ENCODE data around the gene PIGW.

The PIGW gene

DNA sequence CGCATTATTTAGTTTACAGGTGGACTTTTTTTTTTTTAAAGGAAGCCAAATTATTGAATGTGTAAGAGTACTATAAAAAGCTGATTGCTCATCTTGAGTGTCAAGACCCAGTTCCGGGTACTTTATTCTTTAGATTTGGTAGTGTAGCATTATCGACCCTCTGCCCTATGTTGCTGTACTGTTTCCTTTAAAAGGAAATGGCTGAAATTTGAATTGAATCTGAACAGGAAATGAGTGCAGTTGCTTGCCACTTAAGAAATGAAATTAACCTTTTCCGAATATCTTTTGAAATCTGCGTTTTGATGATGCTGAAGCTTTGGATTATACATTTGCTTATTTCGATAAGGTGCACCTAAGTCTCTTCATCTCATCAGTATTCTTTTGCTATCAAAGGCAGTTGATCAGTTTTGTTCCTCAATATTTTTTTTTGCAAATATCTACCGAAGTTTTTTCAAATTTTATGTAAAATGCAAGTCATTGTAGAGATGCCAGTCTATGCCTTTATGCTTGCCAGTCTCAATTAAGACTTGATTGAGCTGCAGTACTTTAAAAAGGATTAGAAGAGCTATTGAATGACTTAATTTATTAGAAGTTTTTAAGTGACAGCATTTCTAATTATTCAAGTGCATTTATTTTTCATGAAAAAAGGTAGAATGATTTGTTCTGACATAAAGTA lies 11.8 kb downstream of the PIGW start:
- DNase-seq = no peak

DNA sequence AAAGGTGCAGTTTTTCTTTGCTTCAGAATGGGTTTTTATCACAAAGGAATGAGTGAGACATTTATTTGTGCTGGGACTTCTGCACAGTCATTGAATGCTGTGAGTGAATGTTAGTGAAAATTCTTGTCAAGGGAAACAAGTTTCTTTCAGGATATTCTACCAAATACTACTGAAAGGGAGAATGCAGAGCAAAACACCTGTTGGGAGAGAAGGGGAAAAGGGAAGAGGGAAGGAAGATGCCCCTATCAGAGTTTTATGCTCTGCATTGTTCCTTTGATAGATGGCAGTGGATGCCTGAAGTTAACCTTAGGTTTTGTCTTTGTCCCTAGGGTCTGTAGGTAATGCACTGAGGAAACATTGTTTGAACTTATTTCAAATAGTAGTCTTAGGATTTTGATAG lies 13.0 kb downstream of the PIGW start:
- DNase-seq = no peak

- DNase-seq = no peak
Measured at GRCh38 chr17:36550491-36551417, 16.0 kb downstream of the PIGW start.

DNA sequence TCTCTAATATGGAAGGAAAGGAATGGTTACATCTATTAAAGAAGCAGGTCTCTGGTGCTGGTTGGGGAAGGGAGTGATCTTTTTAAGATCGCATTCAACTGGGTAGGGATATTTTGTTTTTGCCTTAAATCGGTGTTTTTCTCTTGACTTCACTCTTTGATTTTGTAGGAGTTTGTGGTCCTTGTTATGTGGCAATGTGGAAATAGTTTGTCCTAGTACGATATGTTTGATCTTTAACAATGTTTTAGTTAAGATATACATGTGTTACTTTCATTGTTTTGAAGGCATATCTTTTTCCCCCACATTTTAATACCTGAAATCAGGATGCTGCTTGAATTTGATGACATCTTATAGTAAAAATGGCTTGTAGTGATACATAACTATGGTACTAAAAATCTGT lies 18.7 kb downstream of the PIGW start:
- no peak for DNase-seq

- no peak for DNase-seq
Measured at GRCh38 chr17:36566081-36566480, 31.3 kb downstream of the PIGW start.

DNA sequence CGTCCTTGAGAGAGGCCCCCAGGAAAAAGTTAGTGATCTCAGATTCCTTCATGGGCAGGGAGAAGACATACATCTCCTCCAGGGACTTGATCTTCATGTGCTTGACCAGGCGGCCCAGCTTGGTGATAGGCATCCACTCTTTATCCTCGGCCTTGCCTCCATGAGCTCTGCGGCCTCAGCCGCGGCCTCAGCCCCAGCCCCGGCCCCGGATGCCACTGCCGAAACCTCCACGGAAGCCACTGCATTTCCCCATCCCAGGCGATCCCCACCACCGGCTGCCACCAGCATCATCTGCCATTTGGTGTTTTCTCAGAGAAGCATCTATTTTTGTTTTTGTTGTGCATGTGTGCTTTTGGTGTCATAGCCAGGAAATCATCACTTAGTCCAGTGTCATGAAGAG lies 40.2 kb downstream of the PIGW start:
- no peak for DNase-seq

- no peak for DNase-seq
Measured at GRCh38 chr17:36576793-36577192, 42.0 kb downstream of the PIGW start.

DNA sequence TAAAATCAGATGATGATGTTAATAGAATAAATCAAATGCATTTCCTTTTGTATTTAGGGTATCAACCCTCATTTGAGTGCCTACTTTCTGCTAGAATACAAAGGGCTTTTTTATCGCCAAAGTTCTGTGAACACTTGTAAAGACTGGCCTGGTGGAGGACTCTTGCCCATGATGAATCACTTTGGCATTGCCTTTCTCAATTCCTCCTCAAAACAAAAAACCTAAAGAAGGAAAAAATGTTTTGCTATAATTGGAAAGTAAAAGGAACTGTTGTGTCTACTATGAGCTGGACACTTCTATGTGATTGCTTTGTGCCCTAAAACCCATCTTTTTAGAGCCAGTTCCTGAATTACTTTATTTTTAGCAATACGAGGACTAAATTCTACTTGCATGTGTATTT lies 43.9 kb downstream of the PIGW start:
- no peak for DNase-seq

- DNase-seq = no peak
Measured at GRCh38 chr17:36583787-36584186, 49.0 kb downstream of the PIGW start.

DNA sequence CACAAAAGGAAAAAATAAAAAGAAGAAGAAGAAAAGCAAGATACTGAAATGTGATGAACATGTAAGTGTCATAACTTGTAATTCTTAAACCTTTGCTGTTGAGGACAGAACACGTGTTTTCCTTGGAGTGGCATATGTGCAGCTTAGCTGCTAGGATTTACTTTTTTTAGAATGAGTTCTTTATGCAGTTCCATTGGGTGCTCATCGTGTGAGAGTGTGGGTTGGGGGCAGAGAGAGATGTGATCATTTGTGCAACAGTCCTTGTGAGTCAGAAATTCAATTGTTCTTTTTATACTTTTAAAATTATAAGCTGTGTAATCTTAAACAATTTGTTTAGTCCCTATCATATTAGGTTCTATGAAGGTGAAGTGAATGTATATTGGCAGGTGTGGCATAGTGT lies 51.4 kb downstream of the PIGW start:
- DNase-seq = no peak

All from CD4-positive, alpha-beta T cell treated with Interferon gamma for 1 hour (primary cell).